HuH-7 (cell line): ENCODE results near the gene FNDC5.
A peak's percentile ranks its signal among the peaks of the same experiment; 100 is the strongest.

Experiments
- DNase-seq: peaks from one replicate; pipeline ENCODE4 v3.0.0; 2011; ENCODE audit warnings: low spot score

The FNDC5 gene

DNA sequence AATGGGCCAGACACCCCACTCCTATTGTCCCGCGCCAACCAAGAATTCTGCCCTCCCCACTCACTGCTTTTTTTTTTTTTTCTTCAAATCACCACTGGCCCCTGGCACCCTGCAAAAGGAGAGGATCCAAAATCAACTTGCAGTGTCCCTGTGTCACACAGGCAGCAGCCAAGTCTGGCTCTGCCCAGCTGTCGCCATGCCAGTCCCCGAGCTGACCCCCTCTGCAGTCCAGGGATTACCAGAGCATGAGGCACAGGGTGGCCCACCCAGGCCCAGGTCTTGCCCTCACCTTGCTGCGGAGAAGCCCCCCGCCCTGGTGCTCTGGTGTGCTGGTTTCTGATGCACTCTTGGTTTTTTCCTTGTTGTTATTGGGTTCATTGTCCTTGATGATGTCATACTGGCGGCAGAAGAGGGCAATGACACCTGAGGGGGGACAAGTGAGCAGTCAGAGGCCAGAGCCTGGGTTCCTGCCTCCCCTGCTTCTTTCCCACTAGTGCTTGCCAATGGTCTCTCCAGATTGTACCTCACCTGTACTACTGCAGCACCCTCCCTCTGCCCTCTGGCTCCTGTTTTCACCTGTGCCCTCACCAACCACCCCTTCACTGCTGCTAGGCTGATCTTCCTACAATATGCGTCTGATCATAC is 6.2 kb downstream of the FNDC5 start:
- no peak for DNase-seq

DNA sequence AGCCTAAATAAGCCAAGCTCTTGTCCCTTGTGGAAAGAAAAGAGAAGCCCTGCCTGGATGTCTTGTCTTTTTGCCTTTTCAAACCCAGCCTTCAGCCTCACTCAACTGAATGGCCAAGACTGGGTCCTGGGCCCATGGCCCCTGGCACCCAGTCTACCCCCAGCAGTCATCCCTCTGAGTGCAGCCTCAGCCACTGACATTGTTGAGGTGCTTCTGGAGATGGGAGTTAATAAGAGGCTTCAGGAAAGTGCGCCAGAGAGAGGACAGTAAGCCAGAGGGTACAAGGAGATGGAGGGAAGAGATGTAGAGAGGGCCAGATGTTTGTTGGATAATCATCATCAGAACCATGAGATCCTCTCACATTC is 6.8 kb downstream of the FNDC5 start:
- DNase-seq: no peak

DNA sequence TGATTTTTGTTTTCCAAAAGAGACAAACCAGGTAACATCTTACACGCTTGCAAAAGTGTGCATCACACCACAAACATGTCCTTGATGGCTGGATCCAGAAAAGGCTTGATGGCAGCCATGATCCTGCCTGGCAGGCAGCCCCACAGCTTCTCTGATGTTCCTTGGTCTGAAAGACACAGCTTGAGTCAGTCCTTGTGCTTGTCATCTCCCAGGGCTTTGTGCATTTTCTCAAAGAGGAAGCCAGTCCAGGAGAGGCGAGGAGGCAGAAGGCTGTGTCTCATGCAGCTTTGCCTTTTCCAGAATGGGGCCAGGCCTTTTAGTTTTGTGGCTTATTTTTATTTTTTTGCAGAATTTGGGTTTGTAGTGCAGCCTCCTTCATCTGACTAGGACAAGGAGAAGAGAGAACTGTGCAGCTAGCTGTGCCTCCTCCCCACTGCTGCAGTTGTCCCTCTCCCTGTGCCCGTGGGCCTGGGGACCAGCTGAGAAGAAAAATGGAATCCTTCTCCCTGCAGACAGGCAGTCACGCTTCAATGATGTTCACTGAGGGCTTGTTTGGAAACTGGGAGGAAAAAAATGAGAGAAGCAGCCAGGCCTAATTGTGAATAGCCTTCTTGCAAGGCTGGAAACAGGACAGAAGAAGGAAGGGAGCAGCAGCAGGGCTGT is 7.4 kb downstream of the FNDC5 start:
- no peak for DNase-seq

DNA sequence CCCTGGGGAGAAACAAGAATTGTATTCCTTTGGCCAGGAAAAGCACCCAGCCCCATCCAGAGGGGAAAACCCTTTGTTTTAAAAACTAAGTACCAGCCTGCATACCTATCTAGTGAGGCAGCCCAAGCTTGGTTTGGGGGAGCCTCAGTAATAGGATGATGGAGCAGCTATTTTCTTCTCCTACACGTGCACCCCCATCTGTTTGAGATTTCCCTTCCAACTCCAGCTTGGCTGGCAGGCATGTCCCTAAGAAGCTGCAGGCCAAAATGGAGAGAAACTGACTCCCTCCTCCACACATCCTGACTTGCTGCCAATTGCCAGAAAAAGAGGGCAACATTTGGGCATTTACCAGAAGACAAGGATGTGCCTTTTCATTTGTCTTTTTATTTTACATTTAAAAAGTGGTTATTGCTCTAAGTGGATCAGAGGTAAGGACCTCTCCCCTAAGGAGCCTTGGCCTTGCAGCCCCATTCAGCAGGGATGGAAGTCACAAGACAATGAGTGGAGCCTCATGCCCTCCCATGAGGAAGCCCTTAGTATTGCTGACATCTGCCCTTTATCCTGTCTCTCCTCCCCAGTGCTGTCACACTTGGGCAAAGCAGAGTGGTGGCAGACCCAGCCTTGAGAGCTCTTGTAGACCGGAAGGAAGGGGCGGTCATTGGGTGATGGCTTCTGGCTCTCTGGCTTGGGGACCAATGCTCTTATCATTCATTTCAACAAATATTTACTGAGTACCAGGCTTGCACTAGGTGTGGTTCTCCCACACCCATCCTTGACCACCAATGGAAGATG is 8.6 kb downstream of the FNDC5 start:
- no peak for DNase-seq

DNA sequence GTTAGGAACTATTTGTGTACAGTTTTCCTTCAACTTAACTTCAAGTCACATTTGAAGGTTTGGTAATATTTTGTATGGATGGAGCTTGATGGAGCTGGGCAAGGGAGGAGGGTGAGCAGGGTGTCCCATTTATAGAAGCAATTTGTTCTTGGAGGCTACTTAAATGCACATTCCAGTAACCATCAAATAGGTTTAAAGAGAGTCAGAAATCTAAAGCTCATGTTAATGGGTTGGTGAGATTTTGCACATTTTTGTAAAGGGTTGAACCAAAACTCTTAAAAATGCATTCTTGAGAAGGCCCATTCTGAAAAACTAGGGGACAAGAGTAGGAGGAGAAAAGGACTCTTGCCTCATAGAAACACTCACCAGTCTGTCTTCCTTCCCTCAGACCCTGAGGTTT is 10.1 kb downstream of the FNDC5 start:
- DNase-seq: no peak

DNA sequence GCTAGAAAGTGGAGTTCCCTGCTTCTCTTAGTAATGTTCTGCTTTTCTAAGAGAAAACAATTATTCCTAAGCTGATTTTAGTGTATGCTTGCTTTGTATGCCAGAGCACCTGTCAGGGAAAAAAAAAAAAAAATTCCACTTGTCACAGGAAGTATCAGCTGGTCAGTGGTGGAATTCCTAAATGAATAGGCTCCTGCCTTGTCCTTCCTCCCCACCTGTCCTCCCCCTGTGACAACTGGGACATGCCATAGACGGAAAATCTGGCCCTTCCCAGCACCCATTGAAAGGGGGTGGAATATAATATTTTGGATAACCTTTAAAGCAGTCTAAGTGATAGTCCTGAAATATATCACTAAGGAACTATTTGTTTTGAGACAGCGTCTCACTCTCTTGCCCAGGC is 10.8 kb downstream of the FNDC5 start:
- no peak for DNase-seq

DNA sequence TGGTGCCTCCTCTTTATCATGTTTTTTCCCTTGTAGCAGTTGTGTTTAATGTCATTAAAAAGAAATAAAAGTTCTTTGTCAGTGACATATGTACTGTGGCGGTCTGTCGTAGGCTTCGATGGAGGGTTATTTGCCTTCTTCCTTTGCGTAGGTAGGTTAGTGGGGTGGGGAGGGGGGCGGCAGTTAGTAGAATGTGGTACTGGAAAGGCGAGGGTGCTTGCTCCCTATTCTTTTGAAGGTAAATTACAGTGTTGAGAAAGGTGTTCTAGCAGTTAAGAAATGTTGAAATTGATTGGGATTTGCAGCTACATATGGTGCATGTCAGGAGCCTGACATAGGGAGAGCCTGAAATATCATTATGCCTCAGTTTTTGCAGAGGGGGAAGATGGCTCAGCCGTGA is 11.9 kb downstream of the FNDC5 start:
- no peak for DNase-seq

DNA sequence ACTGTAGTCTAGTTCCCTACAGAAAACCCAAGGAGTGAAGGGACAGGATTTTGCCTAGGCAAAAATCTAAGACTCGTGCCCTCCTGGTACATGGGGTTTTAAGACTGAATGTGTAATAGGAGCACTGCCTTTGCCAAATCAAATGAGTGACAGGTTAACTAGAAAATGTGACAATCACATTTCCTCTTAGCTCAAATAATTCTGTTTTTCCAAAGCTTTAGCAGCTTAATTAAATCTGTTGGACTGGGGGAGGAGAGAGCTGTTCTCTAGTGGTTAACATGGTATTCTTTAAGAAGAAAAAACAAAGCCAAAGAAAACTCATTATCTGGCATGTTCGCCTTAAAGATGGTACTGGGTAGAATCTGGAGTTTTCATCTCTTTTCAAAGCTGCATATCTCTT is 12.6 kb downstream of the FNDC5 start:
- no peak for DNase-seq

DNA sequence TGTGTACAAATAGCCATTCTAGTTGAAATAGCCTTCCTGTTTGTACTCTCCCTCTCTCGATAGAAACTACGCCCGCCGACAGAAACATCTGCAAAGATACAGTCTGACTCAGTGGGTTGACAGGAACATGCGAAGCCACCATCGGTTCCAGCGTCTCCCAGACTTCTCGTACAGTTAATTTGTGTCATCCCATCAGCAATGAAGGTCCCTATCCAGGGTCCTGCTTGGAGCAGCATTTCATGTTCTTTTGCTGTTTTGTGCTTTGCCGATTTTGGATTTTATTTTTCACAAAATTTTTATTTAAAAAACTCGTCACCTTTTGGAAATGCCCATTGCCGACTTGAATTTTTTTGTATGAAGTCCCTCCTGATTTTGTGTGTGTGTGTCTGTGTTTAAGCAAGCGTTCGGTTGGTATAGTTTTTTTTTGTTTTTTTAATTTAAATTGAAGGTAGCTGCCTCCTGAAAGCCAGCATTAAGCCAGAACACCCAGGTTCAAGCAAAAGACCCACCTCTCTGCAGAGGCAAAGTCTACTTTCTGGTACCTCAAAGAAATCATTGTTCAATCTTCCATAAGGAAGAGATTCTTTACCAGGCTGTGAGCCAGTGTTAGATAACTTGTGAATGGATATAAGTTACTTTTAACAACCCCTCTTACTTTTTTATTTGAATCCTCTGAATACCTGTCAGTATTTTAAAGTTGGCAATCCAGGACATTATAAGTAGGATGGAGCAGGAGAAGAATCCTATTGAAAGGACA is 14.7 kb downstream of the FNDC5 start:
- DNase-seq: no peak

DNA sequence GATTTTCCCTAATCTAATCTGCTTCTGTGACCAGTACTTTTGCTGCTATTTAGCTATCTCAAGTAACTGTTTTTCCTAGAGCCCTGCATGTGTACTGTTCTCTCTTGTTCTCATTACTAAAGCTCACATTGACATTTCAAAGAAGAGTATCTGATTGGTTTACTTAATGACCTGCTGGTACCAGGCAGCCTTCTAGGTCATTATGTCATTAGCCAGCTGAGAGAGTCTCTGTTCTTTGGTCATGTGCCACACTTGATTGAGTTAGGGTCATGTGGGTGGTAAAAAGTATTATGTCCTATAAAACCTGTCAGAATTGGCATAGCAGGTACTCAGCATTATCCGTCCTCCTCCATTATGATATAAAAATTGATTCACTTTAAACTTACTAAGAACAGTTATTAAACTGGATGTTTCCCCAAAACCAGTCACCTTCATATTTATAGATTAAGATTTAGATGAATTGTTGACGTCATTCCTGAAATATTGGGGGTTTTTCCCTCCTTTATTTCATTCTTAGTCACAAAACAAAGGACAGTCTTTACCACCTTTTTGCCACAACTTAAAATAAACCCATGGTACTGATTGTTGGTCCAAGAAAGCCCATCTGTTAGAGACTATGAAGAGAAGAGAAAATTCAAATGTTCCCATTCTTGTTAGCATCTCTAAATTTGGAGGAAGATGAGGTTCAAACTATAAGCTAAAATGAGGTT is 22.2 kb downstream of the FNDC5 start:
- no peak for DNase-seq

DNA sequence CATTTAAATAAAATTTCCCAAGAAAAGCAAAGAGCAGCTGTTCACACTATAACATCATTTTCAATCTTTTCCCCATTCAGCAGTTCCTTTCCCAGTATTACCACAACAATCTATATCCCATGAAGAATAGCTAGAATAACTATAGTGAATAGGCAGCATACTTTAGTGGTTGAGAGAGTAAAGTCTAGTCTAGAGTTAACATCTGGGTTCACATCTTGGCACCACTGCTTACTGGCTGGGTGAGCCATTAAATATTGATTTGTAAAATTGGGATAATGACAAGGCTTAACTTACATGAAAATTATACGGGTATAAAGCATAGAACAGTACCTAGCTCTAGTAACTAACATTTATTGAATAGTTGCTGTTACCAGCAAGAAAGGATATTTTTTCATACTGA is 38.8 kb downstream of the FNDC5 start:
- no peak for DNase-seq

DNA sequence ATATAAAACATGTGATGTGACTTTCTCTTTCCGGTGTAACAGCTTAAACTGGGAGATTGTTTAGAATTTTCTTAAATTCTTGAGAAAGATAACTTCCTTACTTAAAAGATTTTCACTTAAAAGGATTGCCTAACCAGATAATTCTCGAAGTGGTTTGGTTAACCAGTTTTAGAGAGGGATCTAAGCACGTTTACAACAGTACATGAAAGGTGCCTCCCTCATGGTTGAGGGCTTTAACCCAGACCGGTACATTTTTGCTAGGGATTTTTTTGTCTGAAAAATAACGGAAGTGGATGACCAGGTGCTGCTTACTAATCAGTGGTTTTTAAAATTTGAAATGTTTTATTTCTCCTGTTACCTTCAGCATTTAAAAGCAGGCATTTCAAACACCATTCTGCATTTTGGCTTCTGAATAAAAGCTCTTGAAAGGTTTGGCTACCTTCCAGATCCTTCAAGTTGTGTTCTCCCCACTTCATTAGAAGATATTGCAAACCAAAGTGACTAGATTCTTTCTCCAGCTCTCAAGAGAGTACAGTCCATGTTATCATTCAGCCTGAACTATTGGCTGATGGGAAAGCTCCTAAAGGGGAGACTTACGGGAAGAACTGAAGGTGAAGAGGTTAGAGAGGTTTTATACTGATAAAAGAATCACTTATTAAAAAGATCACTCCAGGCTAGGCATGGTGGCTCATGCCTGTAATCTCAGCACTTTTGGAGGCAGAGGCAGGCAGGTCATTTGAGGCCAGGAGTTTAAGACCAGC is 40.4 kb downstream of the FNDC5 start:
- no peak for DNase-seq

DNA sequence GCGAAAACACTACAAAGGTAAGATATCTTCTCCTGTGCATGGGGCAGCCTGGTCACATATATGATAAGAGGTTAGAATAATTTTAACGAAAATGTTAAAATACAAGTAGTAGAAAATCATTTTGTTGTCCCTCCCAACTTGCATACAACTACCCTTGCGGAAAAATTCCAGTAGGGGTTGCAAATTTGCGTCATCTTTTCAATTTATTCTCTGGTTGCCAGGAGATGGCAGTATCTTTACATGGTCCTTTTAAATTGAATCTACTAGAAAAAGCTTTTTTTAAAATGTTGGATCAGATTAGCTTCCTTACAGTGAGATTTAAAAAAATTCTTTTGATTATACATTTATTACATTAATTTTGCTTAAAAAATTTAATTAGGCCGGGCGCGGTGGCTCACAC is 42.4 kb downstream of the FNDC5 start:
- DNase-seq: no peak

DNA sequence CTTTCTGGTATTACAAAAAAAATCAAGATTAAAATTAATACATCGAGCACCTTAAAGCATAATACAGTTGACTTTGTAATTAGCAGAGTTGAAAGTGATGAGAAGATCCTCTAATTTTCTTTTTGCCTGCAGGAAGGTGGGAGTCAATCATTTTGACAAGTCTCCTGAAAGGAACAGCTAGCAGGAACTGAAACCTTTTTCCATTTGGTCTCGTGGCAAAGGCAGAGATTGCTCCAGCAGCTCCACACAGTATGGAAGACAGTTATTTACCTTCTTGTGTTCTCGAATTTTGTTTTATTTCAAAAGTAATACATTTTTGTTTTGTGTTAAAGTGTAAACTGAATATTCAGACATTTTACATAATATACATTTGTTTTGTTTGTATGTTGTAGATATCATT is 45.5 kb downstream of the FNDC5 start:
- no peak for DNase-seq

DNA sequence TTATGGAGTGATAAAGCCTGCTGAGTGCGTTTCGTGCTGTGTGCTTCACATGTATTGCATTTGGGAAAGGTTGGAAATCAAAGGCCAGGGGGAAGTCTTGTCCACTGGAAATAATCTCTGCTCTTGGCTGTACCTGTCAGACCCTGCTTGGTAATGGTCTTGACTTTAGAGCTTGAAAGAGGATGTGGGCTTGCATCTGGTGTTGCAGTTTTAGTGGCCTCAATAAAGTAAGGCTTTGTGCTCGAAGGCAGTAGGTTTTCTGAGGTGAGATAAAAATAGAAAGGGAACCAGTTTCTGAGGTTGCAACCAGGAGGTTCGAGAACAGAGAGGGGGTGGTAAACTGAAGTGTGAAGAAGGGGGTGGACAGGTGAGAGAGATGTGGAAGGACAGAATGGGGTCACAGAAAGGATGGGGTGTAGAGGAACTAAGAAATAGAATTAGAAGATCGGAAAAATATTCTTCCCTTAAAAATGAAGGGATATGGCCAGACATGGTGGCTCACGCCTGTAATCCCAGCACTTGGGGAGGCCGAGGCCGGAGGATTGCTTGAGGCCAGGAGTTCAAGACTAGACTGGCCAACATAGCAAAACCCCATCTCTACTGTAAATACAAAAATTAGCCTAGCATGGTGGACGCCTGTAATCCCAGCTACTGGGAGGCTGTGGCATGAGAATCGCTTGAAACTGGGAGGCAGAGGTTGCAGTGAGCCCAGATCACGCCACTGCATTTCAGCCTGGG is 51.7 kb downstream of the FNDC5 start:
- DNase-seq: no peak

DNA sequence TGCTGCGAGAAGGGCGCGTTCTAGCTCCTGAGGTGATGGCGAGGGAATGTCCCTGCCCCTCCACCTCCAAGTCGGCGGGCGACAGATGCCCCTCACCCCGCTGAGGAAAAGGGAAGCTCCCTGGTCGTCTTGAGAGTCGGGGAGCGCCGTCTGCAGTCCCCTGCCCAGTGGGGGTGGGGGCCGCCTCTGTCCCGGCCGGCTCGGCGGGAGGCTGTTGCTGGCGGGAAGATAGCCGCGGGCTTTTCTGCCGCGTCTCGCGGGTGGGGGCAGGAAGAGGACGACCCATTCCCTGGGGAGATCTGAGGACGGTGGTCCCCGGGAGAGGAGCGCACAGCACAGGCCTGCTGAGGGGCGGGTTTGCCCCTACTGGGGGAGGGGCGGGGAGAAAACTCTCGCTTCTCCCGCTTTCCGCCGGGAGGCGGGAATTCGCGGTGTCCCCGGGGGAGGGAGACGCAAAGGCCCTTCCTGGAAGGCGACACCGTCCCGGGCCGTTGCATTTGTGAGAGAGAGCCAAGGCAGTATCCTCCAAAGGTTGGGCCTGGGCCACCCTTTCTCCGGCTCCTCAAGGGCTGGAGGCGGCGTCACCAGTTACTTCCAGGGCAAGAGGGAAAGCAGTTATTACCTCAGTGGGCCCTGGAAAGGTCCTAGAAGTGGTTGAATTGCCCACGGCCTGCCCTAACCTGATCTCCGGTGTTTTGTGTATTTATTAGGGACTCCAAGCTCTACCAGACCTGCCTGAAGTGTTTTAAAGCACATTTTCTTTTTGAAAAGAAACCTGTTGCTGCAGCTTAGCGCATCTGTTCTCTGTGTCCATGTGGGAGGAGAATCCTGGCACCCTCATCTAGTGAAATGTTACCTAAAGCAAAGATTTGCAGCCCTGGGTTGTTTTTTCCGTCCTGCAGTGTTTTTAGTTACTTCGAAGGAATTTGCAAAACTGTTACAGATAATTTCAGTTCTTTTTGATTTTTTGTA is 52.6 kb downstream of the FNDC5 start:
- peak; percentile 73 for DNase-seq

DNA sequence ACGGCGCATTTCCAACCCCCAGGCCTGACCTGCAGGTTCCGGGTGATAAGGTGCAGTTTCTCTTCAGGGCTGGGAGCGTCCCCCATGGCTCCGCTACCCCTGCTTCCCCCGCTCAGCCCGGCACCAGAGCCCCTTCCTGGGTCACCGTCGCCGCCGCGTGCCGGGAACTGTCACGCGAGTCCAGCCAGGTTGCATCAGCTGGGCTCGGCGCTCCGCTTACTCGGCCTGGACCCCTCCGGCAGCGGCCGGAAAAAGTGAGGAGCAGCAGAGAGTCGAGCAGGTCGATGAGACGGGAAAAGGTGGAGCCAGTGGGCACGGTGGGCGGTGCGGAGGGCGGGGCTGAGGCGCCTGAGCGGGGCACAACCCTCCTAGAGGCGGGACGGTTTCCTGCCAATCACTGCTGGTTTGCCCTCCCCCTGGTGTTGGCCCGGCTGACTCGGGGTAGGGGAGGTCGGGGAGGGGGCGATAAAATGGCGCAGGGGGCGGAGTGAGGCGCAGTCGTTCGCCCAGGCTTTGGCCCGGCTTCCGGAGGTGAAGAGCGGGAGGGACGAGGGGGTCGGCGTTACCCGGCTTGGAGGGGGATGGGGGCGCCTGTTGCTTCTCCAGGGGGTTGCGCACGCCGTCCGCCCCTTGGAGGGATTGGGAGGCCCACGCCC is 53.4 kb downstream of the FNDC5 start, which contains the start of the genes S100PBP and YARS1:
Gene S100PBP (plus strand): TSS at position 495 of the 656 bp plus-strand sequence. CDS start 8,447 bp downstream, outside the sequence.
Gene YARS1 (minus strand): TSS at position 200 of the 656 bp plus-strand sequence. CDS start 114 bp downstream, at position 86.
- DNase-seq: peak; percentile 97

DNA sequence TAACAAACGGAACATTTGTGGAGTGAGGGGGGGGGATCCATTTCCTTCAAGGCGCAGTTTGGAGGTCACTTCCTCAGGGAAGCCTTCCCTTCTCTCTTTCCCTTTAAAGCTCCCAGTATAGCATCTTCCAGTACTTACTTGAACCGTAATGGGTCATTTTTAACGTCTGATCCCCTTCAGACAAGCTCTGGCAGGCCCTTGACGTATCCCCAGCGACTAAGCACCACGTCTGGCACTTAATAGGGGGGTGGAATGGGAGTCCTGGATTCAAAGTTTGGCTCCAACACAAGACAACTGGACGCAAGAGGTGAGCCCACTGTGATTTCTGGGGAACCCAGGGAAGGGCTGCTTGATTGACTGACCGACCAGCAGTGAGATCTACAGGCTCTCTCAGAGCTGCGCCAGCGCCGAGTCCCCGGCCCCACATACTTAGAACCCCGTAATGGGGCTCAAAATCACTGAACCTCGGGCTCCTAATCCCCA is 54.0 kb downstream of the FNDC5 start:
- DNase-seq: peak; percentile 28
